ENCODE data around the gene COX8A.

DNA sequence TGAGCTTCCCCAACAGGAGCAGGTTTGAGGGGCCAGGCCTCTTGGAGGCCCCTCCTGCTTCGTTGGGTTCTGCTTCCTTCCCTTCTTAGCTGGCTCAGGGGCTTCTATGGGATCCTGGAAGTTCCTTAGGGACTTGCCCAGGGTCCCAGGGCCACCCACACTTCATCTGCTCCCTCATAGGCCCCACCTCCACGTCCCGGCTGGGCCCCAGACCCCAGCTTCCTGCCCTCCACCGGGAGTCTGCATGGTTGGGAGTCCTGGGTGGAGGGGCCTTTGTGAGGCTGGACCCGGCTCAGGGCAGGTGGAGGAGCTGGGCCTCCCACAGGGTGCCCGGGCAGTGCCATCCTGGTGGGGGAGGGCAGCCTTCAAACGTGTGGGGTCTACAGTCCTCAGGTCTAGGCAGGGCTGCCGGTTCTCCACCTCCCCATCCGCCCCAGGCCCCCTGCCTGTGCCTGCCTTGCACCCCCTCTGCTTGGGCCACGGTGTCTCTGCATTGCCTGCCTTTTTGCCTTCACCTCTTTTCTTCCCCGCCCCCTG, 23.4 kb downstream of the COX8A start:
- TF ChIP-seq POLR2AphosphoS5 (IDR thresholded peaks at IDR 0.05; ENCODE audit: borderline replicate concordance, low read depth, low read length) (no peak), EZH2 (IDR thresholded peaks at IDR 0.05) (no peak)

All from SK-N-MC (cell line).